SJSA1 (cell line): ENCODE measurements around the gene ZBTB7C. TPM values are rescaled to one million over a fixed set of nuclear protein-coding genes. Genes with fewer than 3 reads are reported as not detected.

Source experiments
- DNase-seq, 2 experiments: peaks; one replicate each; pipeline ENCODE4 v3.0.0-alpha.2; 2015 to 2020; ENCODE audit warnings: low spot score in 2 of 2, low read depth in 1 of 2
- H3K27ac ChIP-seq: fragments of 250-450 bp; sonication (Bioruptor Pico); 2 replicates; pipeline ENCODE4 v1.5.1; 2020; ENCODE audit warnings: mild to moderate bottlenecking, moderate library complexity
- H3K27me3 ChIP-seq: fragments of 250-450 bp; sonication (Bioruptor Pico); replicated peaks from 2 replicates; pipeline ENCODE4 v1.5.1; 2020; ENCODE audit warnings: mild to moderate bottlenecking, moderate library complexity
- H3K36me3 ChIP-seq: fragments of 250-450 bp; sonication (Bioruptor Pico); 2 replicates; pipeline ENCODE4 v1.5.1; 2020; ENCODE audit warnings: mild to moderate bottlenecking
- H3K4me1 ChIP-seq: fragments of 250-450 bp; sonication (Bioruptor Pico); replicated peaks from 2 replicates; pipeline ENCODE4 v1.6.1; 2021; ENCODE audit warnings: mild to moderate bottlenecking
- H3K4me3 ChIP-seq: fragments of 250-450 bp; sonication (Bioruptor Pico); 2 replicates; pipeline ENCODE4 v1.5.1; 2020; ENCODE audit warnings: mild to moderate bottlenecking
- H3K9me3 ChIP-seq: fragments of 250-450 bp; sonication (Bioruptor Pico); replicated peaks from 2 replicates; pipeline ENCODE4 v1.5.1; 2020; ENCODE audit warnings: mild to moderate bottlenecking
- total RNA-seq: library from RNA; depleted of rRNA; stranded (reverse); fragments of >200 nt; shearing (Covaris generic); gene quantifications from 2 replicates; pipeline ENCODE4 v1.2.3, GENCODE V29; 2014

ZBTB7C gene
- total RNA-seq, 1 experiment from 2014 or later, result 0.50 TPM

DNA sequence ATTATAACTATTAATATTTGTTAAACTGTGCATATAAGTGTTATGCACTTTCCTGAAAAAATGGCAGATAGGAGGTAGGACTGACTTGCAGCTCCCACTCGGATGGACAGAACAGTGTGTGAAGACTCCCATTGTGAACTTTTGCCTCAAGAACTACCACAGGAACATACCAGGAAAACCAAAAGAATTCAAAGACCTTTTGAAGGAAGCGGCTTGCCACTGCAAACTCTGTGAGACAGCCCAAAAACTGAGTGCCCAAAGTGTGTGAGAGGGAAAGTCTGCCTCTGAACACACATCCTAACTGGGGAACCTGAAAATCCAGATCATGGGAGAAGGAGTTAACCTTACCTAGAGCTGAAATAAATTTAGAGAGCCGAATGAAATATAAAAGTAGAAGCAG is 171.0 kb downstream of the ZBTB7C start:
- H3K27me3 ChIP-seq, result peaks cover 20% of the 10 kb centered on the region
- DNase-seq, result peak in 1 of 2 experiments; percentile 15
- no peak overlapping the region for H3K4me3 ChIP-seq
- H3K27ac ChIP-seq, result no peak overlapping the region
- H3K36me3 ChIP-seq, result no peaks in the 10 kb centered on the region
- peaks cover 5% of the 10 kb centered on the region; the same call in 1 of the 2 replicates for H3K4me1 ChIP-seq
- no peaks in the 10 kb centered on the region for H3K9me3 ChIP-seq

DNA sequence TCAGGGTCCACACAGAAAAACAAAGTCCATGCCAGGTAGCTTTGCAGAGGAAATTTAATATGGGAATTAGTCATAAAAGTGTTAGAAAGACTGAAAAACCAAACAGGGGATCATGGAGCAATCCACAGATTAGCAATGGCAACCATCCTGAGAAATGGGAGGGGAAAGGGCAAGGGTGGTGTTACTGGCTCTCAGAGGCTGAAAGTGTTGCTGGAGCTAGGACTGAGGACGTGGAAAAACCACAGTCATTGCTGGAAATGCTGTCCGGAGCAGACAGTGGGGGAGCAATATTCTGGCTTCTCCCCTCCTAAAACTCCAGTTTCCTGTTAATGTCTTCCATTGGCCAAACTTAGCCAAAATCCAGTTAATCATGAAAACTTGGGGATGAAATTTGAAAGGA is 172.4 kb downstream of the ZBTB7C start:
- Histone ChIP-seq H3K36me3 (no peaks in the 10 kb centered on the region), H3K9me3 (no peaks in the 10 kb centered on the region), H3K27ac (no peak overlapping the region), H3K4me3 (no peak overlapping the region), H3K27me3 (peaks cover 16% of the 10 kb centered on the region), H3K4me1 (peaks cover 5% of the 10 kb centered on the region; the same call in 1 of the 2 replicates)
- DNase-seq, result no peak

DNA sequence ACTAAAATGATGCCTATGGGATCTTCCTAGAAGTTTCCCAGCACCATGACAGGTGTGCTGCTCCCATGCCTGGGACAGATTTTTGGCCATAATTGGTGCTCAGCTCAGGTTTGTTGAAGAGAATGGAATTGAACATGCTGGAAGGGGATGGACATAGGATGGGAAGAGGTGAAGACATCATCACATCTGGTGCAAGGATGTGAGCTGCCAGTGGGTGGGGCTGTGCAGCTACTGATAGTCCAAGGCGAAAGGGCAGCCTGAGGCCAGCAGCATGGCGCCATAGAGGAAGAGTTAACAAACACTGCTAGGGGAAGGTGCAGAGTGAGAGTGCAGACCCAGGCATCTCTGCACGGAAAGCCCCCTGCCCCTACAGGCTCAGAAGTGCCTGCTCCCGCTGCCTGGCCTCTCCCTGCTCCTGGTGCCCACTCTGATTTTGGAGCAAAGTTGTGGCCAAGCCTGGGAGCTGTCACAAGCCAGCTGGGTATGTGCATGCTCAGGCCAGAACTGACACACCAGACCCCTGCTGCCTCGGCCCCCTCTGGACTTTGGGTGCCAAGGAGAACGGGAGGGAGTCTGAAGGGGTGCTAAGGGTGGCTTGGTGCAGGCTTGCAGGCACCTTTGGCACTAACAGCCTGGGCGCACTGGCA is 178.6 kb downstream of the ZBTB7C start:
- Histone ChIP-seq H3K4me1 (0 out of 2 replicates have a peak, but pooled peaks cover 5% of the 10 kb centered on the region), H3K27ac (no peak overlapping the region)

DNA sequence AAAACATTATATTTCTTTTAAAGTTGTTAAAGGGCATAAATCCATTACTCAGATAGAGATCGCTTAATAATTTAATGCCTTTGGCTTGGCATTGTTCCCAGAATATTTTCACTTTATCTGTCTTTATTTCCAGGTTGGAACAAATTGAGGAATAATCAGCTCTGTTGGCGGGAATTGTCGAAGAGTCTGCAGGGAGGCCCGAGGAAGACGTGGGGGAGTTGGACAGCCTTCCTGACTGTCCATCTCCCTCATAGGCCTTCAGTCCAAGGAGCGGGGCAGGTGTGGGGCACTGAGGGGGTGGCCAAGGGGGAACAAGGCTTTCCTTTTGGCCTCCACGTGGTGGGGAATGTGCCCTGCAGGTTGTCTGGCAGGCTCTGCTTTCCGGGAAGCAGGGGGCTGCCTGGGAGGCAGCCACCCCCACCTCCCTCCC is 179.6 kb downstream of the ZBTB7C start:
- H3K4me1 ChIP-seq, result 0 out of 2 replicates have a peak, but pooled peaks cover 5% of the 10 kb centered on the region
- no peak overlapping the region for H3K4me3 ChIP-seq
- H3K27me3 ChIP-seq, result peaks cover 7% of the 10 kb centered on the region
- no peak overlapping the region for H3K27ac ChIP-seq
- H3K9me3 ChIP-seq, result no peaks in the 10 kb centered on the region
- no peaks in the 10 kb centered on the region for H3K36me3 ChIP-seq
- no peak for DNase-seq

More for the DNA sequence above, 178.6 kb downstream of the ZBTB7C start:
- Histone ChIP-seq H3K27me3 (peaks cover 8% of the 10 kb centered on the region), H3K9me3 (no peaks in the 10 kb centered on the region), H3K4me3 (no peak overlapping the region), H3K36me3 (no peaks in the 10 kb centered on the region)
- DNase-seq, result peak; percentile 52 to 70

DNA sequence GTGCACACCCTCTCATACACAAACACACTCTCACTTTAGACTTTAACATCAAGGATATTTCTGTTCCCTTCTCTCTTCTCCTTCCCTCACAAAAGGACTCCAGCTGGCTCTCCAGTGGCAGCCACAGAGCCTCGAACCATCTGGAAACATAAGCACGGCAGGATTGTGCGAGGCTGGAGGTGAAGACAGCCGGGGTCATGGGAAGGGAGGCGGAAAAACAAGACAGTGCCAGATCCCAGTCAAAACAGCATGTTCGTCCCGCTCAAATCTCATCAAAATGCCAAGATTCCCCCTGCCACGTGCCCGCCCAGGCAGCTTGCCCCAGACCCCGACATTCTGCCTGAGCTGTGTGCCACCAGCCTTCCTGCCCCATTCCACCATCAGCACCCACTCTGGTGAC is 180.3 kb downstream of the ZBTB7C start:
- no peak overlapping the region for H3K4me3 ChIP-seq
- H3K9me3 ChIP-seq, result no peaks in the 10 kb centered on the region
- peaks cover 5% of the 10 kb centered on the region for H3K27me3 ChIP-seq
- no peaks in the 10 kb centered on the region for H3K36me3 ChIP-seq
- no peak for DNase-seq
- H3K27ac ChIP-seq, result no peak overlapping the region
- 0 out of 2 replicates have a peak, but pooled peaks cover 5% of the 10 kb centered on the region for H3K4me1 ChIP-seq

DNA sequence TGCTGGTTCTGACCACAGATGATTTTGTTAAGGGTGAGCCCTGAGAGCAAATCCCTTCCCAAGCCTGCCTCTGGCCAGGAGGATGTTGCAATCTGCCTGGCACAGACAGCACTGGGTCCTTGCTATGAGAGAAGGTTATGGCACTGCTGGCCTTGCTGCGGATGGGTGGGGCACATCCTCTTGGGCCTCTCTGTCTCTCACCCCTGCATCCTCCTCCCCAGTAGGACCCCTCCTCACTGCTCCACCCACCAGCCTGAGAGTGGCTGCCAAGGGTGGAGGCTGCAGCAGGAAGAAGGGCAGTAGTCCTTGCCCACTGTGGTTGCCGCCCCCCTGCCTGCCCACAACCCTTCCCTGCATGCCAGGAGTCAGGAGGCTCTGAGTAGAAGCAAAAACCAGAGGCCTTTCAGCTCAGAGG is 180.9 kb downstream of the ZBTB7C start:
- H3K4me1 ChIP-seq, result 0 out of 2 replicates have a peak, but pooled peaks cover 5% of the 10 kb centered on the region
- no peak for DNase-seq
- H3K27me3 ChIP-seq, result peaks cover 11% of the 10 kb centered on the region; the same call in 1 of the 2 replicates
- no peaks in the 10 kb centered on the region for H3K36me3 ChIP-seq
- no peaks in the 10 kb centered on the region for H3K9me3 ChIP-seq
- H3K4me3 ChIP-seq, result no peak overlapping the region
- no peak overlapping the region for H3K27ac ChIP-seq

DNA sequence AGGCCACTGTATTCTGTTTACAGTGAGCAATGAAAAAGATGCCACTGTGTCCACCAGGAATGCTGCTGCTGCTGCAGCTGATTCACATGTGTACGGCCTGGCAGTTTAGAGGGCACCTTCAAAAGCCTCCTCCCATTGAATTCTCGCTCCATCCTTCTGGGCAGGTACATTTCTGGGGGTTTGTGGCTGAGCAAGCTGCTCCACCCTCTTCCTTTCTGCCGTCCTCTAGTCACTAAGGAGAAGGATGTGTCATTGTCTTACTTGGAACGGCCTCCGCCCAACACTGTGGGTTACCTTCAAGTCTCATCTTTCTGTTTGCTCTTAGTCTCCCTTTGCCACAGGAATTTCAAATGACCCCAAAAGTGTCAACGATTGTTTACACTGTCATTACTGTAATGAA is 182.0 kb downstream of the ZBTB7C start:
- Histone ChIP-seq H3K9me3 (no peaks in the 10 kb centered on the region), H3K4me1 (0 out of 2 replicates have a peak, but pooled peaks cover 5% of the 10 kb centered on the region), H3K36me3 (no peaks in the 10 kb centered on the region), H3K4me3 (no peak overlapping the region), H3K27ac (no peak overlapping the region), H3K27me3 (peaks cover 8% of the 10 kb centered on the region; the same call in 1 of the 2 replicates)
- DNase-seq, result peak in 1 of 2 experiments; percentile 26

DNA sequence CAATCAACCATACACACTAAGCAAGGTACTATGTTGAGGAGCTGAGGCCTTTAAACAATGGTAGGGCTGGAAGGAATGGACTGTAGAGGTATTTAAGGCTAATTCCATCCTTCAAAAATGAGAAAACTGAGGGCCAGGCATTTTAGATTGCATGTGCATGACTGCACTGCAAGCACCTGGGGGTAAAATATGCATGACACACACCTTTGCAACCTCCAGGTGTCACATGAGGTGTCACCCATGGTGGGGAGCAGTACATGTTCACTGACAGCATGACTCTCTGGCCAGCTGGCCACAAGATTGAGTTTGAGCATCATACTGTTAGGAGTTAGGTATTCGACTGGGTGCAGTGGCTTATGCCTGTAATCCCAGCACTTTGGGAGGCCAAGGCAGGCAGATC is 182.8 kb downstream of the ZBTB7C start:
- Histone ChIP-seq H3K36me3 (no peaks in the 10 kb centered on the region), H3K4me1 (0 out of 2 replicates have a peak, but pooled peaks cover 5% of the 10 kb centered on the region), H3K27ac (no peak overlapping the region), H3K9me3 (no peaks in the 10 kb centered on the region), H3K27me3 (peaks cover 8% of the 10 kb centered on the region; the same call in 1 of the 2 replicates), H3K4me3 (no peak overlapping the region)
- DNase-seq, result no peak

DNA sequence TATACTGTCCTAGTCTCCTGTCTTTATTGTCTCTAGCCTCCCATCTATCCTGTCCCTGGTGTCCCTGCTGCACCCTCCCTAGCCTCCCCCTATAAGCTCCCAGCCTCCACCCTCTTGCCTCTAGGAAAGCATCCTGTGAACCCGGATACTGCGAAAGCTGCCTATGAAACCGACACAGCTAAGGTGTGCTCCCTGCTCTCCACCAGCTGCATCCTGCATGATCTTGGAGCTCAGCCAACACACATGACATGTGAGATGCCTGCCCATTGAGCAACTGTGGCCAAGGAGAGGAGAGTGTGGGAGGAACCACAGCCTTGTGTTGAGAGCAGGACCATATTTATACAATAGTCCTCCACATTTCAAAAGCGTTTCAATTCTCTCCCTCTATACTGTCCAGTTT is 187.1 kb downstream of the ZBTB7C start:
- Histone ChIP-seq H3K4me1 (no peaks in the 10 kb centered on the region), H3K36me3 (no peaks in the 10 kb centered on the region), H3K27me3 (peaks cover 8% of the 10 kb centered on the region; the same call in 1 of the 2 replicates), H3K27ac (no peak overlapping the region), H3K4me3 (no peak overlapping the region), H3K9me3 (no peaks in the 10 kb centered on the region)
- DNase-seq, result no peak

DNA sequence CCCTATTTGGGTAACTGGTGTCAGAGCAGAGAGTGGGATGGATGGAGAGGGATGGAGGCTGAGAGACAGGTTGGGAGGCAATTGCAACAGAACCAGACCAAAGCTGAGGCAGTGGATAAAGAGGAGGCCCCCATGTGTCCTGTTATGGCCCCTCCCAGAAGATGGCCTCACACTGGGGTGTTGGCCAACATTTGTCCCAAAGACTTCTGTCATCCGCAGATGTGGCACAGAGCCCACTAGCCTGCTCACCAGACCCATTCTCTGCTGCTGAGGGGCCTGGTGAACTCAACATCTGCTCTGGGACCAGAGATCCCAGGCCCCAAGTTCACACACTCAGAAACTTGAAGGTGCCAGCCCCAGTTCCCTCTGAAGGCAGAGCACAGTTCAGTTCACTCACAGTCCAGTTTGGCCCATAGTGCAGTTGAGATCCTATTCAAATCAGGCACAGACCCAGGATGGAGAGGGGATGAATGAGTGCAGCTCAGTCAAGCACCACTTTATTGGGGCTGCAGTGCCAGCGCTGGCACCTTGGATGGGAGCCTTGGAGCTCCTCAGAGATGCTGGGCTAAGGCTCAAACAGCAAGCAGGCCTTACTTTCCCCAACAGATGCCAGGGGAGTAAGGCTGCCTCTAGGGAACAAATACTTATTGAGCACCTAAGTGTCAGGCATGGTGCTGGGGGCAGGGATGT is 189.2 kb downstream of the ZBTB7C start:
- no peak overlapping the region for H3K4me3 ChIP-seq
- H3K27ac ChIP-seq, result no peak overlapping the region
- H3K4me1 ChIP-seq, result no peaks in the 10 kb centered on the region
- no peak for DNase-seq
- H3K36me3 ChIP-seq, result no peaks in the 10 kb centered on the region
- no peaks in the 10 kb centered on the region for H3K9me3 ChIP-seq
- peaks cover 18% of the 10 kb centered on the region for H3K27me3 ChIP-seq

DNA sequence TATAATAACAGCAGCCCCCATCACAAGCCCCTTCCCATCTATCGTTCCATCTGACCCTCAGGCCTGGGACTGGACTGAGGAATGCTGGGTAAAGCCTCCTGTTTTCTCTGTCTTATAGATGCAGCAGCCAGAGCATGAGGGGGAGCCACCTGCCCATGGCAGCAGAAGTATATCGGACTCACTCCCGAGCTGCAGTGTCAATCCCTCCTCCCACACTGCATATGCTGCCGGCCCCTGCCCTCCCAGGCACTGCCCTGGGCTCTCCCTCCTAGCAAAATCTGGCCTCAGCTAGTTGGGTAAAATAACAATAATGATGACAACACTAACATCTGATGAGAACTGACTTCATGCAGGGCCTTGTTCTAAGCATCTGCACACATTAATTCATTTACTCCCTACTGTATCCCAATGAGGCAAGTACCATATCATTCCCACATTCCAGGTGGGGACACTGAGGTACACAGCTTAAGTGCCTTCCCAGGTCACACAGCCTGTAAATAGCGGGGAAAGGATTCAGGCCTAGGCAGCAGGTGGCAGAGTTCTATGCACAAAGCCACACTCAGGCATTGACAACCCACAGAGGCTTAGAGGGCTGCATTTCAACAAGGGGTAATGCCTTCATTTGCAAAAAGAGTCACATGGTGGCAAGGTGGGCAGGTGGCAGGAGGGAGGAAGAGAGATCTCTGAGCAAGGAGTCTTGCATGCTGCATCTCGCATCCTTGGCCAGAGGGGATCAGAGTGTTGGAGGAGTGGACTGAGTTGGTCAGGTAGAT is 190.0 kb downstream of the ZBTB7C start:
- H3K27ac ChIP-seq, result no peak overlapping the region
- H3K4me1 ChIP-seq, result no peaks in the 10 kb centered on the region
- H3K4me3 ChIP-seq, result no peak overlapping the region
- H3K9me3 ChIP-seq, result no peaks in the 10 kb centered on the region
- DNase-seq, result no peak
- peaks cover 23% of the 10 kb centered on the region for H3K27me3 ChIP-seq
- no peaks in the 10 kb centered on the region for H3K36me3 ChIP-seq

DNA sequence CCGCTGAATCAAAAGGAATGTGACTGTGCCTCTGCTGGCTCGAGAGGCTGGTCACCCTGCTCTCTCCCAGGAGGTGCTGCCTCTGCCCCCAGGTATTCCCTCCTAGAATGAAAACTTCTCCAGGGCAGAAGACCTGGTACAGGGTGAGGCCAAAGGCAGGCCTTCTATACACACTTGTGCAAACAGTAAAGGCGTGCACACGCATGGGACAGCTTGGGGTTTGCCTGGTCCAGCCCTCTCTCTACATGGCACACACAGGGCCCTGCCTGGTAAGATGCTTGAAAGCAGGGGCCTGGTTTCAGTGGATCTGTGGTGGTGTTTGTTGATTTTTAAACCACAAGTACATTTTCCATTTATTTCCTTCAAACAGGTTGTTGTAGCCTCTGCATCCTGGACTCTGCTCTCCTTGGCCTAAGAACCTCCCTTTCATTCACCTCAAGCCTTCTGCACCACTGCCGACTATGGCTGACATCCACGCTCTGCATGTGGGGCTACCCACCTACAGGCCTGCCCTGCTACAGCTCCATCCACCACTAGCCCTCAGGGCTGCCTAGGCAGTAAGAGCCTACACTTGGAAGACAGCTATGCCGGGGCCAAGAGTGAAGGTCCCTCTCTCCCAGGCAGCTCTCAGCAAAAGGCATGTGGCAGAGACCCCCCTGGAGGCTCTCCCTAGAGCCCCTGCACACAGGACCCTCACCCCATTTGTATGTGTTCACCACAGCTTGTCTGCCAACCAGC is 190.7 kb downstream of the ZBTB7C start:
- DNase-seq, result no peak
- H3K9me3 ChIP-seq, result no peaks in the 10 kb centered on the region
- H3K4me3 ChIP-seq, result no peak overlapping the region
- peaks cover 16% of the 10 kb centered on the region for H3K27me3 ChIP-seq
- no peak overlapping the region for H3K27ac ChIP-seq
- H3K4me1 ChIP-seq, result no peaks in the 10 kb centered on the region
- H3K36me3 ChIP-seq, result no peaks in the 10 kb centered on the region
